ENCODE measurements around the gene SCYL3. TPM values are rescaled to one million over a fixed set of nuclear protein-coding genes. Genes with fewer than 3 reads are reported as not detected.

The SCYL3 gene
- polyA plus RNA-seq, 3 donors: 2.3 to 4.9 (median 3.6) TPM

GRCh38 chr1:169882039-169882511, 11.6 kb downstream of the SCYL3 start:
- no peak overlapping the region for H3K27ac ChIP-seq (ENCODE audit: low read depth in 1 of 2, low read length in 2 of 2)
- H3K27me3 ChIP-seq (ENCODE audit: control insufficient read depth in 2 of 2, insufficient read depth in 2 of 2, low read length in 2 of 2): no peaks in the 10 kb centered on the region
- H3K36me3 Mint-ChIP-seq: peaks cover 53 to 74% of the 10 kb centered on the region in 2 donors
- H3K4me3 Mint-ChIP-seq: no peak overlapping the region
- WGBS (ENCODE audit: insufficient coverage): 98% methylated on average over 16 of the region's 20 CpGs
- no peaks in the 10 kb centered on the region for H4K20me1 ChIP-seq (ENCODE audit: insufficient read depth, low read length)
- intact Hi-C loops (cut with micrococcal nuclease): no loop called here
- H3K27me3 Mint-ChIP-seq (ENCODE audit: low read depth in 3 of 3): peaks cover 0 to 1% (median 0%) of the 10 kb centered on the region in 3 donors
- H3K27ac Mint-ChIP-seq: no peak overlapping the region
- no peak for DNase-seq
- H3K9me3 Mint-ChIP-seq: no peaks in the 10 kb centered on the region
- H3K36me3 ChIP-seq (replicated peaks in 1 of 2; ENCODE audit: control insufficient read depth in 1 of 2, insufficient read depth in 2 of 2, low read length in 2 of 2): peaks cover 43 to 73% of the 10 kb centered on the region in 2 donors
- no peak overlapping the region for H2AFZ ChIP-seq (ENCODE audit: insufficient read depth, low read depth, low read length, poor library complexity, severe bottlenecking)
- no peaks in the 10 kb centered on the region for H3K9me3 ChIP-seq (replicated peaks in 1 of 2; ENCODE audit: control insufficient read depth in 1 of 2, insufficient read depth in 1 of 2, low read length in 2 of 2)
- H3K4me2 ChIP-seq (replicated peaks; ENCODE audit: extremely low read depth, low read length, poor library complexity, severe bottlenecking): no peak overlapping the region
- TF ChIP-seq CTCF (IDR thresholded peaks at IDR 0.05): no peak
- peaks cover 11% of the 10 kb centered on the region for H3K4me1 Mint-ChIP-seq
- H3K79me2 ChIP-seq (ENCODE audit: insufficient read depth, low read length): no peaks in the 10 kb centered on the region
- no peak overlapping the region for H3K9ac ChIP-seq (ENCODE audit: insufficient read depth, low read length, poor library complexity, severe bottlenecking)
- H3K4me1 ChIP-seq (ENCODE audit: control insufficient read depth in 1 of 2, insufficient read depth in 2 of 2, low read length in 2 of 2): no peaks in the 10 kb centered on the region
- no peak overlapping the region for H3K4me3 ChIP-seq (replicated peaks in 1 of 3; ENCODE audit: low read depth in 2 of 3, low read length in 3 of 3)

- H3K36me3 Mint-ChIP-seq: peaks cover 56 to 78% of the 10 kb centered on the region in 2 donors
- Histone ChIP-seq H3K36me3 (replicated peaks in 1 of 2; ENCODE audit: control insufficient read depth in 1 of 2, insufficient read depth in 2 of 2, low read length in 2 of 2) (peaks cover 52 to 71% of the 10 kb centered on the region in 2 donors), H2AFZ (ENCODE audit: insufficient read depth, low read depth, low read length, poor library complexity, severe bottlenecking) (no peak overlapping the region), H3K4me2 (replicated peaks; ENCODE audit: extremely low read depth, low read length, poor library complexity, severe bottlenecking) (no peak overlapping the region), H3K27me3 (ENCODE audit: control insufficient read depth in 2 of 2, insufficient read depth in 2 of 2, low read length in 2 of 2) (no peaks in the 10 kb centered on the region), H3K9ac (ENCODE audit: insufficient read depth, low read length, poor library complexity, severe bottlenecking) (no peak overlapping the region), H3K27ac (ENCODE audit: low read depth in 1 of 2, low read length in 2 of 2) (no peak overlapping the region), H3K4me3 (replicated peaks in 1 of 3; ENCODE audit: low read depth in 2 of 3, low read length in 3 of 3) (no peak overlapping the region), H4K20me1 (ENCODE audit: insufficient read depth, low read length) (no peaks in the 10 kb centered on the region), H3K9me3 (replicated peaks in 1 of 2; ENCODE audit: control insufficient read depth in 1 of 2, insufficient read depth in 1 of 2, low read length in 2 of 2) (no peaks in the 10 kb centered on the region), H3K79me2 (ENCODE audit: insufficient read depth, low read length) (no peaks in the 10 kb centered on the region), H3K4me1 (ENCODE audit: control insufficient read depth in 1 of 2, insufficient read depth in 2 of 2, low read length in 2 of 2) (no peaks in the 10 kb centered on the region)
- TF ChIP-seq CTCF (IDR thresholded peaks at IDR 0.05): no peak
- H3K9me3 Mint-ChIP-seq: peaks cover 0 to 1% (median 0%) of the 10 kb centered on the region in 7 donors
- H3K27ac Mint-ChIP-seq: peak overlapping the region in 3 of 7 donors; percentile 12 to 37 (median 25)
- peaks cover 11% of the 10 kb centered on the region for H3K4me1 Mint-ChIP-seq
- no peak overlapping the region for H3K4me3 Mint-ChIP-seq
- intact Hi-C loops (cut with micrococcal nuclease): no loop called here
- WGBS (ENCODE audit: insufficient coverage): 0% methylated on average over 1 of the region's 4 CpGs
- peaks cover 0 to 1% (median 0%) of the 10 kb centered on the region in 3 donors for H3K27me3 Mint-ChIP-seq (ENCODE audit: low read depth in 3 of 3)
- DNase-seq: no peak
Measured at GRCh38 chr1:169879034-169879840, 14.5 kb downstream of the SCYL3 start.
